ENCODE measurements around the gene SMPD3.

GRCh38 chr16:68481636-68482035 is 33.3 kb upstream of the SMPD3 start:
- TF ChIP-seq CTCF (IDR thresholded peaks at IDR 0.05) = no peak
- TF ChIP-seq POLR2A (IDR thresholded peaks at IDR 0.05) = no peak
- no peak for TF ChIP-seq POLR2AphosphoS5 (IDR thresholded peaks at IDR 0.05)
